C4-2B (cell line): ENCODE results near the gene NXPE3.

Experiments
- CTCF ChIP-seq: fragments of 450-650 bp; conservative IDR thresholded peaks from 2 replicates; pipeline ENCODE4 v1.5.1; 2017; ENCODE audit warnings: mild to moderate bottlenecking
- ZFX ChIP-seq: fragments of 450-650 bp; IDR thresholded peaks from 2 replicates; pipeline ENCODE4 v1.6.1; 2017

- TF ChIP-seq CTCF (no peak), ZFX (no peak)
Measured at GRCh38 chr3:101847328-101847727, 68.3 kb downstream of the NXPE3 start.
